ENCODE results near the gene SLC38A7. TPM values are rescaled to one million over a fixed set of nuclear protein-coding genes. Genes with fewer than 3 reads are reported as not detected.
"Not testable (repeated sequence)": the region's sequence is repeated elsewhere in the genome, so short reads cannot be mapped to it uniquely, and the experiment has no call there.

The SLC38A7 gene
- polyA plus RNA-seq, 1 experiment, result 11.7 TPM

DNA sequence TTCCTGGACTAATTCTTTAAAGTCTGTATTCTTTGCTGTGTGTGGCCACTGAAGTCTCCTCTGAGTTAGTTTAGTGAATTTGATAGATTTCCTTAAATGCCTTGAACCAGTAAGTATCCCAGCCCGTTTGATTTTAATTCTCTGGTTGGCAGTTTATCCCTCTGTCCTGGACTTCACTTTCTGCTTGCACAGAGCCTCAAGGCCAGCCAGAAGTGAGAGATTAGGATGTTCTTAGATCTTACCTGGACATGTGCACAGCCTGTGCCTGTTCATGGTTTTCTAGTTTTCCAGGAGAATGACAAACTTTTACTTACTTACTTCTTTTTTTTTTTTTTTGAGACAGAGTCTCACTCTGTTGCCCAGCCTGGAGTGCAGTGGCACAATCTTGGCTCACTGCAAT lies 10.8 kb upstream of the SLC38A7 start:
- Histone ChIP-seq H3K27me3 (ENCODE audit: control insufficient read depth, insufficient read depth, low read length) (no peaks in the 10 kb centered on the region), H3K4me3 (ENCODE audit: low read depth, low read length) (no peak overlapping the region), H3K9me3 (ENCODE audit: control insufficient read depth, insufficient read depth, low read length) (peaks cover 7% of the 10 kb centered on the region; the same call in 1 of the 2 replicates), H3K27ac (ENCODE audit: low read depth, low read length) (no peak overlapping the region)
- no peak for DNase-seq (ENCODE audit: low read depth, low spot score)
- POLR2A ChIA-PET, result interaction anchor here (1.3 kb wide), 1 partner anchor 11 kb away, joined by 5 read pairs; the partner anchor contains the start of gene SLC38A7
- CTCF ChIA-PET, result interaction anchor here (1.8 kb wide), 1 partner anchor 61 kb away, joined by 4 read pairs; no protein-coding TSS in a partner anchor
- TF ChIP-seq, protein P1, sequence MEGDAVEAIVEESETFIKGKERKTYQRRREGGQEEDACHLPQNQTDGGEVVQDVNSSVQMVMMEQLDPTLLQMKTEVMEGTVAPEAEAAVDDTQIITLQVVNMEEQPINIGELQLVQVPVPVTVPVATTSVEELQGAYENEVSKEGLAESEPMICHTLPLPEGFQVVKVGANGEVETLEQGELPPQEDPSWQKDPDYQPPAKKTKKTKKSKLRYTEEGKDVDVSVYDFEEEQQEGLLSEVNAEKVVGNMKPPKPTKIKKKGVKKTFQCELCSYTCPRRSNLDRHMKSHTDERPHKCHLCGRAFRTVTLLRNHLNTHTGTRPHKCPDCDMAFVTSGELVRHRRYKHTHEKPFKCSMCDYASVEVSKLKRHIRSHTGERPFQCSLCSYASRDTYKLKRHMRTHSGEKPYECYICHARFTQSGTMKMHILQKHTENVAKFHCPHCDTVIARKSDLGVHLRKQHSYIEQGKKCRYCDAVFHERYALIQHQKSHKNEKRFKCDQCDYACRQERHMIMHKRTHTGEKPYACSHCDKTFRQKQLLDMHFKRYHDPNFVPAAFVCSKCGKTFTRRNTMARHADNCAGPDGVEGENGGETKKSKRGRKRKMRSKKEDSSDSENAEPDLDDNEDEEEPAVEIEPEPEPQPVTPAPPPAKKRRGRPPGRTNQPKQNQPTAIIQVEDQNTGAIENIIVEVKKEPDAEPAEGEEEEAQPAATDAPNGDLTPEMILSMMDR (IDR thresholded peaks at IDR 0.05; ENCODE audit: low read depth, low read length), result no peak

DNA sequence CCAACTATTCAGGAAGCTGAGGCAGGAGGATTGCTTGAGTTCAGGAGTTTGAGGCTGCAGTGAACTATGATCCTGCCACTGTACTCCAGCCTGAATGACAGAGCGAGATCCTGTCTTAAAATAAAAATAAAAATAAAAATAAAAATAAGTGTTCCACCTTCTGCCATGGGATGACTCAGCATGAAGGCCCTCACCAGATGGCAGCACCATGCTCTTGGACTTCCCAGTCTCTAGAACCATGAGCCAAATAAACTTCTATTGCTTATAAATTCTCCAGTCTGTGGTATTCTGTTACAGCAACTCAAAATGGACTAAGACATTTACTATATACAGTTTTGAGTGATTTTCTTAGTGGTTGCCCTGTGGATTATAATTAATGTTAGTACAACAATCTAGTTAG lies 7.9 kb upstream of the SLC38A7 start:
- H3K27me3 ChIP-seq (ENCODE audit: control insufficient read depth, insufficient read depth, low read length), result no peaks in the 10 kb centered on the region
- CTCF ChIA-PET, result no interaction called here
- no peak overlapping the region for H3K4me3 ChIP-seq (ENCODE audit: low read depth, low read length)

DNA sequence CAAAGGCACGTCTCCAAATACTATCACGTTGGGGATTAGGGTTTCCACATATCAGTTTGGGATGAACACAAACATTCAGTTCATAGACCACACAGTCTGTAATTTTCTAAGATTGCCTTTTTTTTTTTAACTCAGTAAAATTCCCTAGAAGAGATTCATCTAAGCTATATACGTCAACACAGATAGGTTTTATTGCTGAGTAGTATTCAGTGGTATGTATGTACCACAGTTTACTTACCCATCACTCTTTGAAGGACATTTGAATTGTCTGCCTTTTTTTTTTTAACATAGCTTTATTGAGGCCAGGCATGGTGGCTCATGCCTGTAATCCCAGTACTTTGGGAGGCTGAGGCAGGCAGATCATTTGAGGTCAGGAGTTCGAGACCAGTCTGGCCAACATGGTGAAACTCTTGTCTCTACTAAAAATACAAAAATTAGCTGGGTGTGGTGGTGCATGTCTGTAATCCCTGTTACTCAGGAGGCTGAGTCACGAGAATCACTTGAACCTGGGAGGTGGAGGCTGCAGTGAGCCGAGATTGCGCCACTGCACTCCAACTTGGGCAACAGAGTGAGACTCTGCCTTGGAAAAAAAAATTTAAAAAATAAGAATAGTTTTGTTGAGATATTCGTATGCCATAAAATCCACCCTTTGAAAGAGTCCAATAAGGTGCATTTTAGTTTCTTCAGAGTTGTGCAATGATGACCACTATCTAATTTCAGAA lies 2.6 kb upstream of the SLC38A7 start:
- DNase-seq (ENCODE audit: low read depth, low spot score), result peak; percentile 34
- CTCF ChIA-PET, result interaction anchor here (0.6 to 1.5 kb wide), 3 partner anchors 8 to 660 kb away, joined by 3 to 5 read pairs (median 3); no protein-coding TSS in a partner anchor
- POLR2A ChIA-PET, result interaction anchor here (0.7 kb wide), 1 partner anchor 134 kb away, joined by 4 read pairs; no protein-coding TSS in a partner anchor
- H3K27ac ChIP-seq (ENCODE audit: low read depth, low read length); H3K4me3 ChIP-seq (ENCODE audit: low read depth, low read length); H3K9me3 ChIP-seq (ENCODE audit: control insufficient read depth, insufficient read depth, low read length); H3K27me3 ChIP-seq (ENCODE audit: control insufficient read depth, insufficient read depth, low read length): not testable (repeated sequence)

More for the DNA sequence above, 7.9 kb upstream of the SLC38A7 start:
- Histone ChIP-seq H3K27ac (ENCODE audit: low read depth, low read length) (no peak overlapping the region), H3K9me3 (ENCODE audit: control insufficient read depth, insufficient read depth, low read length) (peaks cover 7% of the 10 kb centered on the region; the same call in 1 of the 2 replicates)
- TF ChIP-seq, protein P1 (IDR thresholded peaks at IDR 0.05; ENCODE audit: low read depth, low read length), result no peak
- POLR2A ChIA-PET, result no interaction called here
- no peak for DNase-seq (ENCODE audit: low read depth, low spot score)

DNA sequence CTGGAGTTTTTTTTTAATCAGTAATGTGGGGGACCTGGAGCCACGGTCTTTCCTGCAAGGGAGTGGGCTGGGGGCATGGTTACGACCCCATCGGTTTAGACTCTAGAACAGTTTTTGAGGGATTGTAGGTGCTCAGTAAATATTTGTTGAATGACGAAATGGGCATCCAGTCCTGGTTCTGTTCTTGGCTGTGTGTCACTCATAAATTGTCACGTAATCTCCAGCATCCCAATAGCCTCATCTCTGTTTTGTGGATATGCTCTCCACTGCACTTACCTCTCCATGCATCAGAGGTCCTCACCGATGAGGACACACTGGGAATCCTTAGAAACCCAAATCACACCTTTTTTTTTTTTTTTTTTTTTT lies 497 bp upstream of the SLC38A7 start:
- peak overlapping the region; percentile 99; the same call in 1 of the 2 replicates for H3K4me3 ChIP-seq (ENCODE audit: low read depth, low read length)
- ChIA-PET POLR2A (interaction anchor here (0.6 to 1.2 kb wide), 5 partner anchors 11 to 190 kb away, joined by 3 to 5 read pairs (median 3); no protein-coding TSS in a partner anchor), CTCF (interaction anchor here (0.6 to 2.4 kb wide), 5 partner anchors 24 to 349 kb away, joined by 3 to 13 read pairs (median 5); no protein-coding TSS in a partner anchor)
- DNase-seq (ENCODE audit: low read depth, low spot score), result no peak
- H3K9me3 ChIP-seq (ENCODE audit: control insufficient read depth, insufficient read depth, low read length), result peaks cover 5% of the 10 kb centered on the region; the same call in 1 of the 2 replicates
- H3K27me3 ChIP-seq (ENCODE audit: control insufficient read depth, insufficient read depth, low read length), result no peaks in the 10 kb centered on the region
- no peak overlapping the region for H3K27ac ChIP-seq (ENCODE audit: low read depth, low read length)
- TF ChIP-seq, protein P1 (IDR thresholded peaks at IDR 0.05; ENCODE audit: low read depth, low read length), result no peak

DNA sequence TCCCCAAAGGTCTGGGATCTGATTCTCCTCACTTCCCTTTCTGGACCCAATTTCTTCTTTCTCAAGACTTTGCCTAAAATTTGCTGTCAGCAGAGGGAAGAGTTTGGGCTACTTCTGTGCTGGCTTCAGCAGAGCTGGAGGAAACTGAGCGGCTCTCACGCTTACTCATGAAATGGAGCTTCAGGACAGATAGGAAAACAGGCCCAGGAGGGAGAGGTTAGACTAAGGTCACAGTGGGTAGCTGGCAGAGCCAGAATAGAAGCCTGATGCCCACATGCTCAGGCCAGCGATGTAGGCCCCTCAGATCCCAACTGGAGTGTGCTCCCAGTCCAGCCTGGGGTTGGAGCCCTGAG lies 593 bp downstream of the SLC38A7 start:
- peak overlapping the region; percentile 99 for H3K4me3 ChIP-seq (ENCODE audit: low read depth, low read length)
- no peak for DNase-seq (ENCODE audit: low read depth, low spot score)
- H3K27me3 ChIP-seq (ENCODE audit: control insufficient read depth, insufficient read depth, low read length), result no peaks in the 10 kb centered on the region
- TF ChIP-seq, protein P1 (IDR thresholded peaks at IDR 0.05; ENCODE audit: low read depth, low read length), result no peak
- H3K27ac ChIP-seq (ENCODE audit: low read depth, low read length), result no peak overlapping the region
- CTCF ChIA-PET, result interaction anchor here (0.5 to 2.4 kb wide), 5 partner anchors 67 to 348 kb away, joined by 3 to 13 read pairs (median 6); no protein-coding TSS in a partner anchor
- H3K9me3 ChIP-seq (ENCODE audit: control insufficient read depth, insufficient read depth, low read length), result peaks cover 8% of the 10 kb centered on the region; the same call in 1 of the 2 replicates
- POLR2A ChIA-PET, result interaction anchor here (1.0 to 1.2 kb wide), 4 partner anchors 12 to 189 kb away, joined by 3 to 5 read pairs (median 4); no protein-coding TSS in a partner anchor

All from AG04450 (cell line).